ENCODE measurements around the gene OR1F1. TPM values are rescaled to one million over a fixed set of nuclear protein-coding genes. Genes with fewer than 3 reads are reported as not detected.

OR1F1 gene
- total and polyA plus RNA-seq, 9 of the 15 experiments (the other 6 are each of a cell fraction or from before 2014, with no cell fraction given): 0.15 to 0.61 (median 0.35) TPM; not detected in 3

DNA sequence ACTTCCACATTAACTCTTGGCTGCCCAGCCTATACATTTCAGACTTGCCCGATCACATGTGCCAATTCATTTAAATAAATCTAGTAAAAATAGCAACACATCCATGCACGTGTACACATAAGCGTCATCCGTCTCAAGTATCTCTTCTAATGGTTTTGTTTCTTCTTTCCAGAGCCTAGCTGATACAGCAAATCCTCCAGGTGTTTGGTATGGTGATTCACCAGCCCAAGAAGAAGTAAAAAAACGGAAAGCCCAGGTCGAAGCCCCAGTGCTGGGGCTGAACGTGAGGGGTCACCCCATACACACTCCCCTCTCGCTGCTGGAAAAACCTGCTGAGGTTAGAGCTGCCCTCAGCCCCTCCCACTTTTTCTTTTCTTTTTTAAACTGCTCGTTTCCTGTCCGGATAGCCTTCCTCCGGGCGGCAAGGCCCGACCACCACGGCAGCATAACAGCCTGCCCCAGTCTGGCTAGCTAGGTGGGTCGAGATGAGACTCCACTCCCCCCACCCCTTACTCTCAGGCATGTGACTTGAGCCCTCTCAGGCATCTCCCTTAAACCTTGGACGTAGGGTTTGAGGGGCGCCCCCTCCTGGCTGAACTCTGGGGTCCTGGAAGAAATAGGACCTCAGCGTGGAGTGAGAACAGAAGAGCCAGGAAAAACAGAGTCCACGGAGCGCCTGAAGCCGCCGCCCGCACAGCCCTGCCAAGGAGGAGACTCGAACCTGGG is 13.9 kb upstream of the OR1F1 start (continued):
- TF ChIP-seq, protein P1, sequence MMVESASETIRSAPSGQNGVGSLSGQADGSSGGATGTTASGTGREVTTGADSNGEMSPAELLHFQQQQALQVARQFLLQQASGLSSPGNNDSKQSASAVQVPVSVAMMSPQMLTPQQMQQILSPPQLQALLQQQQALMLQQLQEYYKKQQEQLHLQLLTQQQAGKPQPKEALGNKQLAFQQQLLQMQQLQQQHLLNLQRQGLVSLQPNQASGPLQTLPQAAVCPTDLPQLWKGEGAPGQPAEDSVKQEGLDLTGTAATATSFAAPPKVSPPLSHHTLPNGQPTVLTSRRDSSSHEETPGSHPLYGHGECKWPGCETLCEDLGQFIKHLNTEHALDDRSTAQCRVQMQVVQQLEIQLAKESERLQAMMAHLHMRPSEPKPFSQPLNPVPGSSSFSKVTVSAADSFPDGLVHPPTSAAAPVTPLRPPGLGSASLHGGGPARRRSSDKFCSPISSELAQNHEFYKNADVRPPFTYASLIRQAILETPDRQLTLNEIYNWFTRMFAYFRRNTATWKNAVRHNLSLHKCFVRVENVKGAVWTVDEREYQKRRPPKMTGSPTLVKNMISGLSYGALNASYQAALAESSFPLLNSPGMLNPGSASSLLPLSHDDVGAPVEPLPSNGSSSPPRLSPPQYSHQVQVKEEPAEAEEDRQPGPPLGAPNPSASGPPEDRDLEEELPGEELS (CRISPR knock-in tag; IDR thresholded peaks at IDR 0.05; ENCODE audit: borderline replicate concordance): no peak
- TF ChIP-seq ZNF280A (IDR thresholded peaks at IDR 0.05; ENCODE audit: low read depth, partially characterized antibody): no peak
- no peak; the same call in 1 of the 2 replicates for TF ChIP-seq ETV5 (CRISPR knock-in tag; IDR thresholded peaks at IDR 0.05; ENCODE audit: low read depth)
- TF ChIP-seq NFE2 (IDR thresholded peaks at IDR 0.05; ENCODE audit: low read depth): no peak
- no peak for TF ChIP-seq SAFB2 (IDR thresholded peaks at IDR 0.05; ENCODE audit: borderline replicate concordance, low read depth, low read length, severe bottlenecking)
- no peak for TF ChIP-seq MCM2 (IDR thresholded peaks at IDR 0.05; ENCODE audit: low read depth)
- TF ChIP-seq ZNF639 (CRISPR knock-in tag; conservative IDR thresholded peaks at IDR 0.05 in 1 of 2, IDR thresholded peaks at IDR 0.05 in 1 of 2): no peak
- no peak for TF ChIP-seq ZNF146 (CRISPR knock-in tag; IDR thresholded peaks at IDR 0.05; ENCODE audit: unreplicated experiment)
- TF ChIP-seq JUNB (CRISPR knock-in tag; conservative IDR thresholded peaks at IDR 0.05): no peak
- TF ChIP-seq, protein P2, sequence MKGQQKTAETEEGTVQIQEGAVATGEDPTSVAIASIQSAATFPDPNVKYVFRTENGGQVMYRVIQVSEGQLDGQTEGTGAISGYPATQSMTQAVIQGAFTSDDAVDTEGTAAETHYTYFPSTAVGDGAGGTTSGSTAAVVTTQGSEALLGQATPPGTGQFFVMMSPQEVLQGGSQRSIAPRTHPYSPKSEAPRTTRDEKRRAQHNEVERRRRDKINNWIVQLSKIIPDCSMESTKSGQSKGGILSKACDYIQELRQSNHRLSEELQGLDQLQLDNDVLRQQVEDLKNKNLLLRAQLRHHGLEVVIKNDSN (CRISPR knock-in tag; IDR thresholded peaks at IDR 0.05): peak; percentile 69
- peak; percentile 42; the same call in 1 of the 2 replicates for TF ChIP-seq SP1 (CRISPR knock-in tag; IDR thresholded peaks at IDR 0.05)
- no peak for TF ChIP-seq PURB (CRISPR knock-in tag; IDR thresholded peaks at IDR 0.05; ENCODE audit: low read depth)
- peak; percentile 81 for TF ChIP-seq L3MBTL2 (IDR thresholded peaks at IDR 0.05)
- no peak for TF ChIP-seq ZNF695 (CRISPR knock-in tag; IDR thresholded peaks at IDR 0.05)
- TF ChIP-seq NONO (IDR thresholded peaks at IDR 0.05; ENCODE audit: low read depth in 2 of 2, low read length in 1 of 2): no peak
- TF ChIP-seq ZFP30 (CRISPR knock-in tag; IDR thresholded peaks at IDR 0.05; ENCODE audit: borderline replicate concordance): no peak
- no peak for TF ChIP-seq ZNF830 (CRISPR knock-in tag; IDR thresholded peaks at IDR 0.05)
- no peak for TF ChIP-seq RBM39 (optimal IDR thresholded peaks at IDR 0.05; ENCODE audit: low read depth, low read length)
- TF ChIP-seq ELF4 (CRISPR knock-in tag; IDR thresholded peaks at IDR 0.05): no peak
- no peak for TF ChIP-seq GTF2F1 (IDR thresholded peaks at IDR 0.05; ENCODE audit: low read depth, low read length)
- TF ChIP-seq HNRNPUL1 (IDR thresholded peaks at IDR 0.05; ENCODE audit: low read length): no peak
